ENCODE measurements around the gene CDKL4.
A peak's percentile ranks its signal among the peaks of the same experiment; 100 is the strongest.

The CDKL4 gene

DNA sequence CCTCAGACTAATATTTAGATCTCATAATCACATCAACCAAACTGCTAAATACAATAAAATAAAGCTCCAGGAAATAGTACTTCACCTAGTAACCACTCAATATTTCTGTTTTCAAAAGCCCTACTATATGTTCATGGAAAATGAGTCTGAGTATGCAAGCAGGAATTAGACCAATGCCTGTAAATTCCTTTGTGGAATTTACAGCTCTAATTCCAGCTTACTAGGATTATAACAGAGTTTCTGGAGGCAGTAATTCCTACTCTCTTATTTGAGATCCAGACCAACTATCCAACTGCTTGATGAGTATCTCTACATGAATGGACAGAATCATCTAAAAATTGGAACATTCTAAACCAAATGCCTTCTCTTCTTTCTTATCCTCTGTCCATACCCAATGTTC lies 11.6 kb downstream of the CDKL4 start:
- TF ChIP-seq, protein P1, sequence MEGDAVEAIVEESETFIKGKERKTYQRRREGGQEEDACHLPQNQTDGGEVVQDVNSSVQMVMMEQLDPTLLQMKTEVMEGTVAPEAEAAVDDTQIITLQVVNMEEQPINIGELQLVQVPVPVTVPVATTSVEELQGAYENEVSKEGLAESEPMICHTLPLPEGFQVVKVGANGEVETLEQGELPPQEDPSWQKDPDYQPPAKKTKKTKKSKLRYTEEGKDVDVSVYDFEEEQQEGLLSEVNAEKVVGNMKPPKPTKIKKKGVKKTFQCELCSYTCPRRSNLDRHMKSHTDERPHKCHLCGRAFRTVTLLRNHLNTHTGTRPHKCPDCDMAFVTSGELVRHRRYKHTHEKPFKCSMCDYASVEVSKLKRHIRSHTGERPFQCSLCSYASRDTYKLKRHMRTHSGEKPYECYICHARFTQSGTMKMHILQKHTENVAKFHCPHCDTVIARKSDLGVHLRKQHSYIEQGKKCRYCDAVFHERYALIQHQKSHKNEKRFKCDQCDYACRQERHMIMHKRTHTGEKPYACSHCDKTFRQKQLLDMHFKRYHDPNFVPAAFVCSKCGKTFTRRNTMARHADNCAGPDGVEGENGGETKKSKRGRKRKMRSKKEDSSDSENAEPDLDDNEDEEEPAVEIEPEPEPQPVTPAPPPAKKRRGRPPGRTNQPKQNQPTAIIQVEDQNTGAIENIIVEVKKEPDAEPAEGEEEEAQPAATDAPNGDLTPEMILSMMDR (IDR thresholded peaks at IDR 0.05; ENCODE audit: insufficient read depth, missing control alignments), result no peak
- DNase-seq (ENCODE audit: insufficient read length, low spot score) (no peak), FAIRE-seq (peak; percentile 87)

DNA sequence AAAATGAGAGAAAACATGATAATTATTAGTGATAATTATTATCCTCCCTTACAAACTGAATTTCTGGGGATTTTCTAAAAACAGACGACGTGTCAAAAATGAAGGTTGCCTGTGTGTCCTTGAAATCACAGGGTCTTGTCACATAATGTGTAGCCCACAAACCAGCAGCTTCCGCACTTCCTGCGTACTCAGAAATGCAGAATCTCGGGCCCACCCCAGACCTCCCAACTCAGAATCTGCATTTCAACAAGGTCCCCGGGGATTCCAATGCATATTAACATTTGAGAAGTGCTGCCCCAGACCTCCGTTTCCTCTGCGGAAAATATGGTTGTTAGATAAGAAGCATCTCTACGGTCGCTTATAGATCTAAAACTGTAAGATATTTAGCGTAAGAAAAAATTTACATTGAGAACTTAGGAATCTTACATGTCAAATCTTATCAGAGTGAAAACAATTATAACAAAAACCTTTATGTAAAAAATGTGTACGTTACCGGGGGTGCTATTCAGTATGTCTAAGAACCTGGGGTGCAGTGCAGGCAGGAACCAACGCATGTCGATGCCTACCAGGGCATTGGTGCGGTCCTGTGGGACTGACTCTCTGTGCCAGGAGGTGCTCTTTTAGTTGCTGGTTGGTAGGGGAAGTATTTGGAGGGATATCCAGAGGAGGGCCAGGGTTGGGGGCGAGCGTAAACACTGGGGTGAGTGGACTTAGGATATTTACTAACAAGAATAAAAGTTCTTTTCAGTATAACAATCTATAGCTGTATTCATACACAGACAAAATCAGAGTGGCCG lies 15.2 kb downstream of the CDKL4 start:
- FAIRE-seq, result no peak

DNA sequence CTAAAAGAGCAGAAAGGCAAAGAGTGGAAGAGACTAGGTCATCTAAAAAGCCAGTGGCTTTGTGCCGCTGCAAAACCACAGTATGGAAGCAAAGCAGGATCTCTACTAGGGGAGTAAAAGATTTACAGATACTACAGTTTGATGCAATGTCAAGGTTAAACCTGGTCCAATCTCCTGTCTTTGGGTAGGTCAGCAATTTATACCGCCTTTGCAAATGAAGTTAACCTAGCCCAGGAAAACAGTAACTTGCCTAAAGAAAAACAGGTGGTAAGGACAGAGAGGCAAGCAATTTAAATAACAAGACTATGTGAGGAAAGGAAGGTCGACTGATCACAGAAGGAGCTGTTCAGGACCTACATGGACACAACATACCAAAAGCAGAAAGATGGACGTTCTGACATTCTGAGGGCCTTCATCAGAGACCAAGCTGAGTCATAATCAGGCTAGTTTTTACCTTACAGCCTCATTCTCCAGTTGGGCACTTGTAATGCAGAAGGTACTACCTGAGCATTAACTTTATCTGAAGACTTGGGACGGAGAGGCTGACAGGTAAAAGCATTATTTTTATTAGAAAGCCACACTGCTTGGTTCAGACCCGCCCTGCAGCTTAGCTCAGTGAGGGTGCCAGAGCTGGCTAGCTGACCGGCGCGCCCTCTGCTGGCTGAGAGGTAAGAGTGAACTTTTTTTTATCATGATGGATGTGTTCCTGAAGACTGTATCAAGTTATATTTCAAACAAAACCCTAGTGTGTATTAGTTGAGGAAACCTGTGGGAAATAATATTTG lies 15.9 kb downstream of the CDKL4 start:
- no peak for FAIRE-seq

More for the DNA sequence above, 15.2 kb downstream of the CDKL4 start:
- TF ChIP-seq, protein P1 (IDR thresholded peaks at IDR 0.05; ENCODE audit: insufficient read depth, missing control alignments), result no peak
- no peak for DNase-seq (ENCODE audit: insufficient read length, low spot score)

DNA sequence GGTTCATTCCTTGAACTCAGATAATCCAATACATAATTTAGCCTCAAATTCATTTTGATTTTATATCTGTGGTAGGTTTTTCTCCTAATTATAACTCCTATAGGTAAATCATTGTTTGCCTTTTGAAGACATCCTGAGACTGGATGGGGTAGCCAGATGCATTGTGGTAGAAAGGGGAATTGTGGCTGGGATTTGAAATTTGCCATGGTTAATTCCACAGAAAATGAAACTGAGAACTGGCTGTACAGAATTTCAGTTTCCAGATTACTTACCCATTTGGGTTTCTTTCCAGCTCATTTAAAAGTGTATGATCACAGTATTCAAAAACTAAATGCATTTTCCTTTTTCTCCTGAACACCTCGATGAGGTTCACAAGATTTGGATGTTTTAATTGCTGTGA lies 18.2 kb downstream of the CDKL4 start:
- FAIRE-seq, result no peak
- no peak for DNase-seq (ENCODE audit: insufficient read length, low spot score)
- TF ChIP-seq, protein P1 (IDR thresholded peaks at IDR 0.05; ENCODE audit: insufficient read depth, missing control alignments), result no peak

More for the DNA sequence above, 15.9 kb downstream of the CDKL4 start:
- TF ChIP-seq, protein P1 (IDR thresholded peaks at IDR 0.05; ENCODE audit: insufficient read depth, missing control alignments), result peak; percentile 83
- DNase-seq (ENCODE audit: insufficient read length, low spot score), result peak; percentile 28

DNA sequence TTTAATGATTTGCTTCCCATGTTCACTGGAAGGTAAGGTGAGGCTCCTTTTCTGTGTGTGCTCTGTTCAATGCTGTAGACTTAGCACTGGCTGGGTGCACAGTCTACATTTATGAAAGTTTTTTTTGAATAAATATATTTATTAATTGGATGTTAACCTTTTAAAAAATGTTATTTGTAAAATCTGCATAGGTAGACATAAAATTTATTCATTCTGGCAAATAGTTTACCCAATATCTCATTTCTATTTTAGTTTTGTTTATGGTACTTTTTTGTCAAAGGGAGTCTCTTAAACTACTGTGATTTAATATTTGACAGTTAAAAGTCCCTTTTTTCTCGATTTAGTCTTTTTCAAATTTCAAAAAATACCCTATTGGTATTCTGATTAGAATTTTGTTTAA lies 19.9 kb downstream of the CDKL4 start:
- TF ChIP-seq, protein P1 (IDR thresholded peaks at IDR 0.05; ENCODE audit: insufficient read depth, missing control alignments), result no peak
- no peak for FAIRE-seq

DNA sequence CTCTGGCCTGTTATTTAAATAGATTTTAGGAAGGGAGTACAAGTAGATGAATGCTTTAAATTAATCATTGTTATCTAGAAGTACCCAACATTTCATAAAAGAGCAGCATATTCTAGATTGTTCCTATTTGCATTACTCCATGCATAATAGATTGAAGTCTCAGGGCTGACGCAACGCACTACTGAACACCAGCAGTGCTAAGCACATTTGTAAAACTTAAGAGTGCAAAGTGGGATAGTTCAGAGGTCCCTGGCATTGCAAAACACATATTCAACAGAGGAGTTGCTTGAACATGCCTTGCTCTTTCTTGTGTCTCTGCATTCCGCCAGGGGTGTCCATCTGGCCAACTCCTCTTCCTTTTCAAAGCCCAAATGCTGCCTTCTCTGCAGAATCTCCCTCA lies 22.3 kb downstream of the CDKL4 start:
- TF ChIP-seq, protein P1 (IDR thresholded peaks at IDR 0.05; ENCODE audit: insufficient read depth, missing control alignments), result no peak
- FAIRE-seq (no peak), DNase-seq (ENCODE audit: insufficient read length, low spot score) (no peak)

More for the DNA sequence above, 19.9 kb downstream of the CDKL4 start:
- DNase-seq (ENCODE audit: insufficient read length, low spot score), result no peak

All from D721Med (cell line).